KMS-11 (cell line): ENCODE results near the gene REXO1.
A peak's percentile ranks its signal among the peaks of the same experiment; 100 is the strongest.

Experiments used
- H2AFZ ChIP-seq: fragments of 200-600 bp; sonication (generic); 2 replicates; pipeline ENCODE4 v1.6.1; 2016; ENCODE audit warnings: antibody characterized with exemption, mixed run types, low read depth
- H3K27ac ChIP-seq: fragments of 200-600 bp; sonication (generic); 2 replicates; pipeline ENCODE4 v1.6.1; 2016; ENCODE audit warnings: mild to moderate bottlenecking, mixed run types
- H3K27me3 ChIP-seq: fragments of 200-600 bp; sonication (generic); 2 replicates; pipeline ENCODE4 v1.6.1; 2017; ENCODE audit warnings: mild to moderate bottlenecking, low read depth, mixed run types, moderate library complexity; ENCODE audit not compliant: insufficient read depth
- H3K36me3 ChIP-seq: fragments of 200-600 bp; sonication (generic); 2 replicates; pipeline ENCODE4 v1.6.1; 2017; ENCODE audit warnings: mild to moderate bottlenecking, mixed run types; ENCODE audit not compliant: insufficient read depth
- H3K4me1 ChIP-seq: fragments of 200-600 bp; sonication (generic); 2 replicates; pipeline ENCODE4 v1.6.1; 2016; ENCODE audit warnings: mild to moderate bottlenecking, low read depth, mixed run types; ENCODE audit not compliant: poor library complexity, severe bottlenecking
- H3K4me2 ChIP-seq: fragments of 200-600 bp; sonication (generic); 2 replicates; pipeline ENCODE4 v1.7.0; 2016; ENCODE audit warnings: mild to moderate bottlenecking, mixed run types
- H3K4me3 ChIP-seq: fragments of 200-600 bp; sonication (generic); IDR thresholded peaks from 2 replicates; pipeline ENCODE4 v1.6.1; 2017; ENCODE audit warnings: low read depth, low read length, mixed read lengths; ENCODE audit not compliant: insufficient read depth
- H3K79me2 ChIP-seq: fragments of 200-600 bp; sonication (generic); 2 replicates; pipeline ENCODE4 v1.6.1; 2016; ENCODE audit warnings: low read depth, mixed run types; ENCODE audit not compliant: insufficient read depth
- H3K9ac ChIP-seq: fragments of 200-600 bp; sonication (generic); 2 replicates; pipeline ENCODE4 v1.6.1; 2016; ENCODE audit warnings: mild to moderate bottlenecking, mixed run types
- H4K20me1 ChIP-seq: fragments of 200-600 bp; sonication (generic); 2 replicates; pipeline ENCODE4 v1.6.1; 2016; ENCODE audit warnings: mild to moderate bottlenecking, mixed run types; ENCODE audit not compliant: insufficient read depth
- CTCF ChIP-seq: fragments of 200-600 bp; sonication (generic); conservative IDR thresholded peaks from 2 replicates; pipeline ENCODE4 v1.6.1; 2017; ENCODE audit warnings: low read depth, mild to moderate bottlenecking, antibody characterized with exemption, low read length, moderate library complexity, mixed read lengths

The REXO1 gene

DNA sequence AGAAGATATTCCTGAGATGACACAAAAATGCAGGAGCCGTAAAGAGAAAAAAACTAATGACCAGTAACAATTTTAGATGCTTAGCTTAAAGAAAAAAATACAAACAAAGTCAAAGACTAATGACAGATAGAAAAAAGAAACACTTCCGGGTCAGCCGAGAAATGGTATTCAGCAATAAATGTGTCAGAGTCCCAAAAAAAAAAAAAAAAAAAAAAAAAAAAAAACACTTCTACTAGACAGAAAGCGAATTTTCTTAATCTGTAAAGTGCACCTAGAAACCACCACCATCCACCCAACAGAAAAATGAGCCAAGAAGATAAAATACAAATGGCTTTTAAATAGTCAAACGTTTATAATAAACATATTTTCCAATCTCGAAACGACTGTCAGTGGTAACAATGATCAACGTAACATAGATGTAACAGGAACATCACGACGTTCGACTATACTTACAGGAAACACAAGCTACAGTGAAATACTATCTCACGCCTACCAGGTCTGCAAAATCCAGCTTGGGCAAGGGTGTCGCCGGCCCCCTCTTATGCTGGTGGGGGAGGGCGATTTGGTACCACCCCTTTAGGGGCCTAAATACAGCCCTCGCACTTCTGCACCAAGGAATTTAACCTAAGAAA, 26.4 kb upstream of the REXO1 start:
- H2AFZ ChIP-seq: no peak overlapping the region
- H3K27ac ChIP-seq: peak overlapping the region; percentile 70; the same call in 1 of the 2 replicates
- no peaks in the 10 kb centered on the region for H4K20me1 ChIP-seq
- peaks cover 35% of the 10 kb centered on the region for H3K79me2 ChIP-seq
- H3K36me3 ChIP-seq: no peaks in the 10 kb centered on the region
- peak overlapping the region; percentile 83; the same call in 1 of the 2 replicates for H3K9ac ChIP-seq
- H3K27me3 ChIP-seq: no peaks in the 10 kb centered on the region
- TF ChIP-seq CTCF: no peak
- H3K4me3 ChIP-seq: peak overlapping the region; percentile 54
- peaks cover 17% of the 10 kb centered on the region for H3K4me1 ChIP-seq
- peak overlapping the region; percentile 94 for H3K4me2 ChIP-seq

DNA sequence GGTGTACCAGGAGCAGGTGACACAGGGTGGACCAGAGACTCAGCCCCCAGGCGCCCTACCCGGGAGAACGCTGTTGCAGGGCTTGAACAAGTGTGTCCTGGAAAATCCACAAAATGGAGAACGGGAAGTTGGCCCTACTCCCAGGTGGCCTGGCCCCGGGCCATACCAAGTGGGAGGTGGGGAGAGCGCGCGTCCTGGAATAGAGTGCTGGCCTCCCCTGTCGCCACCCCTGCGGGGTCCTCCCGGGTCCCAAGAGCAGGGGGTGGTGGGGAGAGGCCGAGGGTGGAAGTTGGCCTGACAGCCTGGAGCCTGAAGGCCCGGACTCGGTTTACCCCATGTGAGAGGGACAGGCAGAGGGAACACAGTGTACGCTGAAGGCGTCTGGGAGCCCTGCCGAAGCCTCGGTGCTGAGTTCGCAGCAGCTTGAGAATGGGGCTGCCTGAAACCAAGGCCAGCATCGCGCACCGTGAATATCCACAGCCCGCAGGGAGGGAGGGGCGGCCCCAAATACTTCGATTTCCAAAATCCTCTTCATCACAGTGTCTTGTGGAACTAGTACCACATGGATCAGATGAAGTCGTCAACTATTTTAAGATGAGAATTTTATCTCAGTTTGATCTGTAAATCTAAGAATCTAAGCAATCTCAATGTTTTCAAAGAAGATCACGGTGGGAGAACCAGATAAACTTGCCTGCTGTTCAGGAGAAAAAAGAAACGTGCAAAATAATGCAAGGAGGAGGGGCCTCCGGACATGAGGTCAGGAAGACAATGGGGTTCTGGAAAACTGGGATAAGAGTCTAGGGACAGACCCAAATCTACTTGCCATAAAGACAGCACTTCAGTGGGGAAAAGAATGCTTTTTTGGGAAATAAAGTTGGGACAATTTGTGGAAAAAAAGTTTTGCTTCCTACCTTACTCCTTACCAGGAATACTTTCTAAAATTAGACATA, 25.5 kb upstream of the REXO1 start:
- no peaks in the 10 kb centered on the region for H3K36me3 ChIP-seq
- peaks cover 17% of the 10 kb centered on the region for H3K4me1 ChIP-seq
- H2AFZ ChIP-seq: no peak overlapping the region
- H3K4me2 ChIP-seq: peak overlapping the region; percentile 94; the same call in 1 of the 2 replicates
- H3K27ac ChIP-seq: no peak overlapping the region
- no peaks in the 10 kb centered on the region for H3K27me3 ChIP-seq
- no peaks in the 10 kb centered on the region for H4K20me1 ChIP-seq
- no peak for TF ChIP-seq CTCF
- peaks cover 35% of the 10 kb centered on the region for H3K79me2 ChIP-seq
- H3K4me3 ChIP-seq: no peak overlapping the region
- no peak overlapping the region for H3K9ac ChIP-seq

- H3K4me3 ChIP-seq: no peak overlapping the region
- no peaks in the 10 kb centered on the region for H4K20me1 ChIP-seq
- no peak for TF ChIP-seq CTCF
- no peak overlapping the region for H3K9ac ChIP-seq
- H3K79me2 ChIP-seq: peaks cover 35% of the 10 kb centered on the region
- no peaks in the 10 kb centered on the region for H3K36me3 ChIP-seq
- peaks cover 17% of the 10 kb centered on the region for H3K4me1 ChIP-seq
- no peak overlapping the region for H3K4me2 ChIP-seq
- no peaks in the 10 kb centered on the region for H3K27me3 ChIP-seq
- H3K27ac ChIP-seq: no peak overlapping the region
- no peak overlapping the region for H2AFZ ChIP-seq
Measured at GRCh38 chr19:1872807-1873523, 24.7 kb upstream of the REXO1 start.

GRCh38 chr19:1871630-1872029, 23.3 kb upstream of the REXO1 start:
- Histone ChIP-seq H3K4me3 (no peak overlapping the region), H3K79me2 (peaks cover 35% of the 10 kb centered on the region), H4K20me1 (no peaks in the 10 kb centered on the region), H3K36me3 (no peaks in the 10 kb centered on the region), H3K27ac (no peak overlapping the region), H3K9ac (no peak overlapping the region), H3K27me3 (no peaks in the 10 kb centered on the region), H2AFZ (no peak overlapping the region), H3K4me2 (no peak overlapping the region), H3K4me1 (peaks cover 16% of the 10 kb centered on the region)
- no peak for TF ChIP-seq CTCF
